ENCODE results near the gene GAA. TPM values are rescaled to one million over a fixed set of nuclear protein-coding genes. Genes with fewer than 3 reads are reported as not detected.

GAA gene
- total and polyA plus RNA-seq, 2 of the 8 experiments (the other 6 are each of a cell fraction or from before 2014, with no cell fraction given) = 14.8 to 30.0 TPM

- FAIRE-seq = no peak
- CTCF ChIA-PET (ENCODE audit: partially characterized antibody) = interaction anchor here (1.0 to 4.4 kb wide), 5 partner anchors 9 to 104 kb away, joined by 3 to 33 read pairs (median 3); no protein-coding TSS in a partner anchor
- POLR2A ChIA-PET (ENCODE audit: partially characterized antibody) = interaction anchor here (1.2 to 1.6 kb wide), 3 partner anchors 8 to 55 kb away, joined by 3 to 8 read pairs (median 3); partner anchors contain the start of gene GAA
These were observed 8.4 kb upstream of the GAA start for GRCh38 chr17:80092959-80093358.

More at GRCh38 chr17:80092959-80093358, 8.4 kb upstream of the GAA start:
- Histone ChIP-seq H4K8ac (ENCODE audit: extremely low read depth, insufficient read depth, low read length) (no peak overlapping the region), H3K27ac (ENCODE audit: low read depth, low read length) (no peak overlapping the region), H3K79me1 (ENCODE audit: low read depth, low read length) (no peaks in the 10 kb centered on the region), H3K4me3 (ENCODE audit: extremely low read depth in 1 of 4, insufficient read depth in 2 of 4, low read depth in 3 of 4, low read length in 4 of 4) (no peak overlapping the region), H3K9me3 (ENCODE audit: insufficient read depth in 2 of 2, low read depth in 1 of 2, low read length in 1 of 2) (no peaks in the 10 kb centered on the region), H3K18ac (ENCODE audit: extremely low read depth, low read length) (no peak overlapping the region), H2AK5ac (ENCODE audit: low read depth, low read length) (no peak overlapping the region), H3K56ac (replicated peaks; ENCODE audit: insufficient read length, low read depth, low read length) (no peak overlapping the region), H2AFZ (ENCODE audit: low read length) (no peak overlapping the region), H2BK12ac (ENCODE audit: low read depth, low read length) (no peak overlapping the region), H2BK20ac (ENCODE audit: low read length) (no peak overlapping the region), H3K23ac (ENCODE audit: insufficient read length) (no peak overlapping the region), H2BK15ac (ENCODE audit: low read length) (no peak overlapping the region), H3K27me3 (replicated peaks in 1 of 4; ENCODE audit: control insufficient read depth in 3 of 4, extremely low read depth in 1 of 4, insufficient read depth in 3 of 4, low read length in 3 of 4) (no peaks in the 10 kb centered on the region), H4K20me1 (replicated peaks in 1 of 2; ENCODE audit: control insufficient read depth in 1 of 2, insufficient read depth in 2 of 2, low read length in 2 of 2) (no peaks in the 10 kb centered on the region), H3K4me1 (replicated peaks in 1 of 4; ENCODE audit: control insufficient read depth in 3 of 4, insufficient read depth in 4 of 4, low read length in 3 of 4) (no peaks in the 10 kb centered on the region; a peak in 1 of 7 replicates), H2BK5ac (ENCODE audit: low read depth, low read length) (no peak overlapping the region), H3K4ac (replicated peaks; ENCODE audit: insufficient read length, low read depth, low read length) (no peak overlapping the region), H2BK120ac (replicated peaks; ENCODE audit: low read depth, low read length) (no peak overlapping the region), H3K14ac (ENCODE audit: insufficient read length) (no peak overlapping the region), H3K36me3 (ENCODE audit: control insufficient read depth in 2 of 4, insufficient read depth in 4 of 4, low read length in 3 of 4) (no peaks in the 10 kb centered on the region), H4K5ac (ENCODE audit: insufficient read length, low read depth, low read length) (no peak overlapping the region), H3K9ac (replicated peaks in 1 of 4; ENCODE audit: extremely low read depth in 1 of 4, low read depth in 3 of 4, low read length in 3 of 4) (no peak overlapping the region), H3K79me2 (ENCODE audit: control insufficient read depth in 1 of 2, insufficient read depth in 2 of 2, low read length in 2 of 2) (no peaks in the 10 kb centered on the region), H3K4me2 (ENCODE audit: insufficient read depth in 1 of 2, low read depth in 2 of 2, low read length in 2 of 2) (no peak overlapping the region), H4K91ac (replicated peaks; ENCODE audit: insufficient read length, low read length) (no peak overlapping the region), H3K23me2 (ENCODE audit: low read depth, low read length) (no peaks in the 10 kb centered on the region)
- no peak for TF ChIP-seq SAP30 (IDR thresholded peaks at IDR 0.05; ENCODE audit: insufficient read depth, insufficient replicate concordance, low read length)
- TF ChIP-seq KDM4A (IDR thresholded peaks at IDR 0.05; ENCODE audit: low read depth, low read length, severe bottlenecking) = no peak
- no peak for TF ChIP-seq CREB1 (IDR thresholded peaks at IDR 0.05)
- no peak for TF ChIP-seq SP4 (IDR thresholded peaks at IDR 0.05; ENCODE audit: low read length)
- DNase-seq (ENCODE audit: low read depth in 1 of 2, low spot score in 2 of 2) = no peak
- 86% methylated on average over 8 of the region's 8 CpGs; no CpG with 5 or more reads in 1 of the 2 experiments for WGBS, 2 experiments (ENCODE audit: extremely low coverage in 1 of 2, insufficient coverage in 1 of 2, insufficient read length in 1 of 2, insufficient replicate concordance in 2 of 2, low coverage in 1 of 2, low lambda C conversion rate in 2 of 2, missing lambda C conversion rate in 1 of 2)
